ENCODE measurements around the gene LRBA.

The LRBA gene

GRCh38 chr4:150258569-150258968, 756.5 kb downstream of the LRBA start:
- in situ Hi-C loops (cut with HindIII; ENCODE audit: low sequenced_read_pairs): no loop called here

GRCh38 chr4:150256841-150257730, 758.0 kb downstream of the LRBA start:
- in situ Hi-C loops (cut with HindIII; ENCODE audit: low sequenced_read_pairs): no loop called here

GRCh38 chr4:150256225-150256620, 758.9 kb downstream of the LRBA start:
- in situ Hi-C loops (cut with HindIII; ENCODE audit: low sequenced_read_pairs): no loop called here

- in situ Hi-C loops (cut with HindIII; ENCODE audit: low sequenced_read_pairs): no loop called here
These were observed 759.4 kb downstream of the LRBA start for GRCh38 chr4:150255610-150256224.

- in situ Hi-C loops (cut with HindIII; ENCODE audit: low sequenced_read_pairs): no loop called here
These were observed 761.0 kb downstream of the LRBA start for GRCh38 chr4:150253965-150254630.

- in situ Hi-C loops (cut with HindIII; ENCODE audit: low sequenced_read_pairs): no loop called here
These were observed 761.7 kb downstream of the LRBA start for GRCh38 chr4:150253416-150253815.

GRCh38 chr4:150252741-150253140, 762.3 kb downstream of the LRBA start:
- in situ Hi-C loops (cut with HindIII; ENCODE audit: low sequenced_read_pairs): no loop called here

- in situ Hi-C loops (cut with HindIII; ENCODE audit: low sequenced_read_pairs): no loop called here
These were observed 762.8 kb downstream of the LRBA start for GRCh38 chr4:150252306-150252705.

GRCh38 chr4:150251752-150252190, 763.3 kb downstream of the LRBA start:
- in situ Hi-C loops (cut with HindIII; ENCODE audit: low sequenced_read_pairs): no loop called here

- in situ Hi-C loops (cut with HindIII; ENCODE audit: low sequenced_read_pairs): no loop called here
These were observed 764.0 kb downstream of the LRBA start for GRCh38 chr4:150250998-150251651.

GRCh38 chr4:150250293-150250997, 764.6 kb downstream of the LRBA start:
- in situ Hi-C loops (cut with HindIII; ENCODE audit: low sequenced_read_pairs): no loop called here

GRCh38 chr4:150248181-150248580, 766.9 kb downstream of the LRBA start:
- in situ Hi-C loops (cut with HindIII; ENCODE audit: low sequenced_read_pairs): no loop called here

- in situ Hi-C loops (cut with HindIII; ENCODE audit: low sequenced_read_pairs): no loop called here
These were observed 767.9 kb downstream of the LRBA start for GRCh38 chr4:150247184-150247583.

- in situ Hi-C loops (cut with HindIII; ENCODE audit: low sequenced_read_pairs): no loop called here
These were observed 770.5 kb downstream of the LRBA start for GRCh38 chr4:150244600-150244999.

GRCh38 chr4:150243932-150244331, 771.2 kb downstream of the LRBA start:
- in situ Hi-C loops (cut with HindIII; ENCODE audit: low sequenced_read_pairs): no loop called here

GRCh38 chr4:150242820-150243458, 772.1 kb downstream of the LRBA start:
- in situ Hi-C loops (cut with HindIII; ENCODE audit: low sequenced_read_pairs): no loop called here

GRCh38 chr4:150240011-150240410, 775.1 kb downstream of the LRBA start:
- in situ Hi-C loops (cut with HindIII; ENCODE audit: low sequenced_read_pairs): no loop called here

- in situ Hi-C loops (cut with HindIII; ENCODE audit: low sequenced_read_pairs): no loop called here
These were observed 776.5 kb downstream of the LRBA start for GRCh38 chr4:150238591-150238990.

- in situ Hi-C loops (cut with HindIII; ENCODE audit: low sequenced_read_pairs): no loop called here
These were observed 777.8 kb downstream of the LRBA start for GRCh38 chr4:150237110-150237872.

Data from endothelial cell of hepatic sinusoid (primary cell).